ENCODE measurements around the gene CYP4F8. TPM values are rescaled to one million over a fixed set of nuclear protein-coding genes. Genes with fewer than 3 reads are reported as not detected.
A peak's percentile ranks its signal among the peaks of the same experiment; 100 is the strongest.

The CYP4F8 gene
- total RNA-seq, 1 donor from 2014 or later, result not detected

GRCh38 chr19:15616183-15616582 is 1.2 kb downstream of the CYP4F8 start:
- DNase-seq (ENCODE audit: low read depth), result no peak

- DNase-seq (ENCODE audit: low read depth), result no peak
These were observed 1.7 kb downstream of the CYP4F8 start for GRCh38 chr19:15616627-15617270.

GRCh38 chr19:15618321-15618720 is 3.3 kb downstream of the CYP4F8 start:
- DNase-seq (ENCODE audit: low read depth), result no peak

- DNase-seq (ENCODE audit: low read depth), result no peak
These were observed 6.8 kb downstream of the CYP4F8 start for GRCh38 chr19:15621801-15622200.

- no peak for DNase-seq (ENCODE audit: low read depth)
These were observed 8.0 kb downstream of the CYP4F8 start for GRCh38 chr19:15622991-15623390.

GRCh38 chr19:15623711-15624318 is 8.8 kb downstream of the CYP4F8 start:
- peak; percentile 1 for DNase-seq (ENCODE audit: low read depth)

- DNase-seq (ENCODE audit: low read depth), result no peak
These were observed 13.4 kb downstream of the CYP4F8 start for GRCh38 chr19:15628236-15629002.

- DNase-seq (ENCODE audit: low read depth), result peak; percentile 28
These were observed 14.2 kb downstream of the CYP4F8 start for GRCh38 chr19:15629003-15629880.

- DNase-seq (ENCODE audit: low read depth), result no peak
These were observed 16.8 kb downstream of the CYP4F8 start for GRCh38 chr19:15631817-15632216.

GRCh38 chr19:15633082-15633835 is 18.2 kb downstream of the CYP4F8 start:
- DNase-seq (ENCODE audit: low read depth), result no peak

- no peak for DNase-seq (ENCODE audit: low read depth)
These were observed 19.1 kb downstream of the CYP4F8 start for GRCh38 chr19:15634105-15634504.

GRCh38 chr19:15635016-15635805 is 20.2 kb downstream of the CYP4F8 start:
- no peak for DNase-seq (ENCODE audit: low read depth)

- no peak for DNase-seq (ENCODE audit: low read depth)
These were observed 21.0 kb downstream of the CYP4F8 start for GRCh38 chr19:15636026-15636425.

- DNase-seq (ENCODE audit: low read depth), result no peak
These were observed 24.6 kb downstream of the CYP4F8 start for GRCh38 chr19:15639596-15639995.

- DNase-seq (ENCODE audit: low read depth), result peak; percentile 3
These were observed 25.4 kb downstream of the CYP4F8 start, which contains the start of gene CYP4F3 for GRCh38 chr19:15640294-15640903. Gene CYP4F3 (plus strand): TSS chr19:15640897. CDS start chr19:15641416, 519 bp downstream.

- no peak for DNase-seq (ENCODE audit: low read depth)
These were observed 26.0 kb downstream of the CYP4F8 start for GRCh38 chr19:15640904-15641597.

- DNase-seq (ENCODE audit: low read depth), result no peak
These were observed 27.0 kb downstream of the CYP4F8 start for GRCh38 chr19:15641901-15642491.

- no peak for DNase-seq (ENCODE audit: low read depth)
These were observed 27.8 kb downstream of the CYP4F8 start for GRCh38 chr19:15642807-15643206.
